Measurements from ENCODE around the gene RPL39L. TPM values are rescaled to one million over a fixed set of nuclear protein-coding genes. Genes with fewer than 3 reads are reported as not detected.
"Not testable (repeated sequence)": the region's sequence is repeated elsewhere in the genome, so short reads cannot be mapped to it uniquely, and the experiment has no call there.

RPL39L gene
- total RNA-seq, 1 donor from 2014 or later, result 10.8 TPM

- no peaks in the 10 kb centered on the region for H3K27me3 ChIP-seq
- H3K27ac ChIP-seq, result no peak overlapping the region
- TF ChIP-seq POLR2AphosphoS5 (IDR thresholded peaks at IDR 0.05; ENCODE audit: insufficient read depth in 1 of 2, low read depth in 1 of 2), result no peak
- TF ChIP-seq POLR2A (IDR thresholded peaks at IDR 0.05), result no peak
- H3K36me3 ChIP-seq, result no peaks in the 10 kb centered on the region
- H3K4me1 ChIP-seq, result peaks cover 28% of the 10 kb centered on the region
- no peak for DNase-seq (ENCODE audit: extremely low spot score in 2 of 2)
- no peaks in the 10 kb centered on the region for H3K9me3 ChIP-seq
- H3K4me3 ChIP-seq, result no peak overlapping the region
- intact Hi-C loops (cut with DNase I), result no loop called here
These were observed 44.6 kb upstream of the RPL39L start for GRCh38 chr3:187183903-187184302.

- Histone ChIP-seq H3K9me3 (no peaks in the 10 kb centered on the region), H3K36me3 (no peaks in the 10 kb centered on the region), H3K27ac (no peak overlapping the region), H3K4me1 (peaks cover 28% of the 10 kb centered on the region), H3K27me3 (no peaks in the 10 kb centered on the region), H3K4me3 (no peak overlapping the region)
- intact Hi-C loops (cut with DNase I), result no loop called here
- TF ChIP-seq CTCF (IDR thresholded peaks at IDR 0.05) (no peak), POLR2AphosphoS5 (IDR thresholded peaks at IDR 0.05; ENCODE audit: insufficient read depth in 1 of 2, low read depth in 1 of 2) (peak in 1 of 2 donors; percentile 20), POLR2A (IDR thresholded peaks at IDR 0.05) (no peak)
- DNase-seq (ENCODE audit: extremely low spot score in 2 of 2), result no peak
These were observed 44.0 kb upstream of the RPL39L start for GRCh38 chr3:187183210-187183862.

- no peaks in the 10 kb centered on the region for H3K36me3 ChIP-seq
- intact Hi-C loops (cut with DNase I), result no loop called here
- no peak for TF ChIP-seq POLR2AphosphoS5 (IDR thresholded peaks at IDR 0.05; ENCODE audit: insufficient read depth in 1 of 2, low read depth in 1 of 2)
- TF ChIP-seq POLR2A (IDR thresholded peaks at IDR 0.05), result no peak
- H3K4me3 ChIP-seq, result no peak overlapping the region
- H3K27ac ChIP-seq, result no peak overlapping the region
- H3K27me3 ChIP-seq, result no peaks in the 10 kb centered on the region
- peaks cover 17% of the 10 kb centered on the region for H3K4me1 ChIP-seq
- H3K9me3 ChIP-seq, result no peaks in the 10 kb centered on the region
- DNase-seq (ENCODE audit: extremely low spot score in 2 of 2), result no peak
These were observed 42.3 kb upstream of the RPL39L start for GRCh38 chr3:187181454-187182170.

- intact Hi-C loops (cut with DNase I), result no loop called here
- Histone ChIP-seq H3K4me3 (no peak overlapping the region), H3K27ac (no peak overlapping the region), H3K27me3 (no peaks in the 10 kb centered on the region), H3K4me1 (peaks cover 21% of the 10 kb centered on the region), H3K36me3 (no peaks in the 10 kb centered on the region), H3K9me3 (no peaks in the 10 kb centered on the region)
- DNase-seq (ENCODE audit: extremely low spot score in 2 of 2), result no peak
- TF ChIP-seq CTCF (IDR thresholded peaks at IDR 0.05) (no peak), POLR2A (IDR thresholded peaks at IDR 0.05) (no peak), POLR2AphosphoS5 (IDR thresholded peaks at IDR 0.05; ENCODE audit: insufficient read depth in 1 of 2, low read depth in 1 of 2) (no peak)
These were observed 33.6 kb upstream of the RPL39L start for GRCh38 chr3:187172929-187173328.

GRCh38 chr3:187170911-187171310 lies 31.6 kb upstream of the RPL39L start:
- H3K27me3 ChIP-seq; intact Hi-C loops (cut with DNase I); H3K36me3 ChIP-seq; H3K4me3 ChIP-seq; H3K27ac ChIP-seq; DNase-seq (ENCODE audit: extremely low spot score in 2 of 2); H3K9me3 ChIP-seq: not testable (repeated sequence)
- H3K4me1 ChIP-seq, result peaks cover 27% of the 10 kb centered on the region

- Histone ChIP-seq H3K27ac (no peak overlapping the region), H3K27me3 (no peaks in the 10 kb centered on the region), H3K4me3 (no peak overlapping the region), H3K4me1 (peaks cover 27% of the 10 kb centered on the region), H3K36me3 (no peaks in the 10 kb centered on the region), H3K9me3 (no peaks in the 10 kb centered on the region)
- intact Hi-C loops (cut with DNase I), result loop anchor here (10.0 kb wide), 1 partner anchor 325 kb away; the partner anchor contains the start of gene ADIPOQ
- no peak for DNase-seq (ENCODE audit: extremely low spot score in 2 of 2)
- TF ChIP-seq POLR2AphosphoS5 (IDR thresholded peaks at IDR 0.05; ENCODE audit: insufficient read depth in 1 of 2, low read depth in 1 of 2), result no peak
- TF ChIP-seq POLR2A (IDR thresholded peaks at IDR 0.05), result no peak
- TF ChIP-seq CTCF (IDR thresholded peaks at IDR 0.05), result no peak
These were observed 30.1 kb upstream of the RPL39L start for GRCh38 chr3:187169231-187169960.
